Neuronal stem cell (in vitro differentiated cells): ENCODE measurements around the gene SEZ6L2.

Experiments
- DNase-seq: peaks from one replicate; pipeline ENCODE4 v3.0.0-alpha.2; 2013; ENCODE audit warnings: low spot score
- H2AFZ ChIP-seq: one replicate; pipeline ENCODE4 v1.6.1; 2013; ENCODE audit warnings: mild to moderate bottlenecking, low read length, inconsistent platforms
- H2AK5ac ChIP-seq: 2 replicates; pipeline ENCODE4 v1.6.1; 2013; ENCODE audit warnings: low read depth, mild to moderate bottlenecking, inconsistent platforms, low read length, moderate library complexity, mixed read lengths
- H2BK120ac ChIP-seq: 2 replicates; pipeline ENCODE4 v1.6.1; 2013; ENCODE audit warnings: low read depth, mild to moderate bottlenecking, inconsistent platforms, low read length, moderate library complexity, mixed read lengths
- H2BK12ac ChIP-seq: one replicate; pipeline ENCODE4 v1.6.1; 2013; ENCODE audit warnings: low read length, inconsistent platforms
- H2BK15ac ChIP-seq: 2 replicates; pipeline ENCODE4 v1.6.1; 2013; ENCODE audit warnings: mild to moderate bottlenecking, low read length, inconsistent platforms, mixed read lengths
- H2BK5ac ChIP-seq: one replicate; pipeline ENCODE4 v1.6.1; 2013; ENCODE audit warnings: inconsistent platforms, mild to moderate bottlenecking, low read length, moderate library complexity
- H3K14ac ChIP-seq: one replicate; pipeline ENCODE4 v1.6.1; 2013; ENCODE audit warnings: low read length, inconsistent platforms
- H3K18ac ChIP-seq: 2 replicates; pipeline ENCODE4 v1.6.1; 2013; ENCODE audit warnings: low read length, inconsistent platforms
- H3K23ac ChIP-seq: 2 replicates; pipeline ENCODE4 v1.6.1; 2013; ENCODE audit warnings: low read depth, mild to moderate bottlenecking, mixed read lengths, low read length, inconsistent platforms; ENCODE audit not compliant: poor library complexity
- H3K27ac ChIP-seq: replicated peaks from 3 replicates; pipeline ENCODE4 v1.5.1; 2013; ENCODE audit warnings: low read length, inconsistent platforms
- H3K27me3 ChIP-seq, 3 experiments: 2 replicates each; pipeline ENCODE4 v1.6.1; 2013; ENCODE audit warnings: low read length in 3 of 3, mild to moderate bottlenecking in 2 of 3, inconsistent platforms in 1 of 3, low read depth in 1 of 3, mixed read lengths in 1 of 3, moderate library complexity in 1 of 3; ENCODE audit not compliant: control insufficient read depth in 3 of 3, insufficient read depth in 3 of 3
- H3K36me3 ChIP-seq, 2 donors: replicated peaks in 1 of 2; 2 replicates each; pipeline ENCODE4 v1.6.1; 2013; ENCODE audit warnings: low read length in 2 of 2; ENCODE audit not compliant: control insufficient read depth in 2 of 2, insufficient read depth in 2 of 2
- H3K4ac ChIP-seq: 2 replicates; pipeline ENCODE4 v1.6.1; 2013; ENCODE audit warnings: inconsistent platforms, mild to moderate bottlenecking, low read length, moderate library complexity
- H3K4me1 ChIP-seq, 2 donors: 1 replicate in 1 of 2; 2 replicates in 1 of 2; pipeline ENCODE4 v1.6.1; 2013; ENCODE audit warnings: low read length in 2 of 2, low read depth in 1 of 2; ENCODE audit not compliant: control insufficient read depth in 2 of 2, insufficient read depth in 1 of 2
- H3K4me2 ChIP-seq: one replicate; pipeline ENCODE4 v1.6.1; 2013; ENCODE audit warnings: mild to moderate bottlenecking, low read length, inconsistent platforms; ENCODE audit not compliant: insufficient read depth, poor library complexity, severe bottlenecking
- H3K4me3 ChIP-seq, 2 donors: 2 replicates each; pipeline ENCODE4 v1.5.1; 2013; ENCODE audit warnings: low read length in 2 of 2, mild to moderate bottlenecking in 2 of 2, inconsistent platforms in 1 of 2, moderate library complexity in 1 of 2
- H3K79me1 ChIP-seq: one replicate; pipeline ENCODE4 v1.6.1; 2013; ENCODE audit warnings: low read depth, mild to moderate bottlenecking, inconsistent platforms, low read length, moderate library complexity
- H3K9ac ChIP-seq: one replicate; pipeline ENCODE4 v1.6.1; 2013; ENCODE audit warnings: mild to moderate bottlenecking, low read depth, low read length, inconsistent platforms; ENCODE audit not compliant: poor library complexity
- H3K9me3 ChIP-seq, 2 donors: replicated peaks in 1 of 2; 2 replicates each; pipeline versions ENCODE3 to v1.6.1; 2013; ENCODE audit warnings: low read length in 2 of 2, mild to moderate bottlenecking in 2 of 2, inconsistent platforms in 1 of 2, low read depth in 1 of 2, mixed read lengths in 1 of 2, moderate library complexity in 1 of 2; ENCODE audit not compliant: control insufficient read depth in 2 of 2, insufficient read depth in 1 of 2
- H4K8ac ChIP-seq: one replicate; pipeline ENCODE4 v1.6.1; 2013; ENCODE audit warnings: low read depth, mild to moderate bottlenecking, inconsistent platforms, low read length, moderate library complexity
- H4K91ac ChIP-seq: one replicate; pipeline ENCODE4 v1.6.1; 2013; ENCODE audit warnings: low read length, low read depth, mild to moderate bottlenecking, inconsistent platforms; ENCODE audit not compliant: poor library complexity
- WGBS, 2 donors: extraction: QIAGEN DNeasy Blood & Tissue Kit; methylation state at CpG; one replicate each; pipeline ENCODE4 v1.1.7; 2013; ENCODE audit warnings: missing lambda C conversion rate in 2 of 2, mixed read lengths in 1 of 2; ENCODE audit not compliant: insufficient read length in 2 of 2, insufficient replicate concordance in 1 of 2; ENCODE audit errors: extremely low coverage in 2 of 2; 5-methylcytosine and 5-hydroxymethylcytosine counted together

Gene SEZ6L2

GRCh38 chr16:29876594-29877249 is 22.6 kb downstream of the SEZ6L2 start:
- peak overlapping the region; percentile 98 for H3K14ac ChIP-seq
- peak overlapping the region; percentile 60 for H3K9ac ChIP-seq
- H3K79me1 ChIP-seq = no peaks in the 10 kb centered on the region
- no peak overlapping the region for H3K27ac ChIP-seq
- peaks cover 6 to 20% (median 8%) of the 10 kb centered on the region in 3 experiments for H3K27me3 ChIP-seq
- peak overlapping the region; percentile 43 for H2BK15ac ChIP-seq
- peaks cover 0 to 4% of the 10 kb centered on the region in 2 donors for H3K36me3 ChIP-seq
- H2BK12ac ChIP-seq = peak overlapping the region; percentile 58
- no peak overlapping the region for H2BK5ac ChIP-seq
- no CpG with 5 or more reads among the region's 45 CpGs for WGBS, 2 donors
- peak overlapping the region; percentile 95 for H3K18ac ChIP-seq
- H3K4me2 ChIP-seq = peak overlapping the region; percentile 66
- H3K4me1 ChIP-seq = peaks cover 0 to 2% of the 10 kb centered on the region in 2 donors
- peak overlapping the region; percentile 93 for H3K23ac ChIP-seq
- peak overlapping the region; percentile 45 for H2AFZ ChIP-seq
- H4K91ac ChIP-seq = no peak overlapping the region
- peak overlapping the region; percentile 82 for H4K8ac ChIP-seq
- peak overlapping the region; percentile 41 for H2BK120ac ChIP-seq
- peak overlapping the region; percentile 92 for H2AK5ac ChIP-seq
- no peak for DNase-seq
- peaks cover 0 to 3% of the 10 kb centered on the region in 2 donors for H3K9me3 ChIP-seq
- H3K4ac ChIP-seq = no peak overlapping the region
- H3K4me3 ChIP-seq = peak overlapping the region in 1 of 2 donors; percentile 72

- H3K4me3 ChIP-seq = peak overlapping the region in 1 of 2 donors; percentile 69
Observed at GRCh38 chr16:29876217-29876593, 23.1 kb downstream of the SEZ6L2 start.

GRCh38 chr16:29875206-29875605 is 24.1 kb downstream of the SEZ6L2 start:
- DNase-seq = no peak
- no peak overlapping the region for H2AK5ac ChIP-seq
- no peak overlapping the region for H3K23ac ChIP-seq
- H4K8ac ChIP-seq = no peak overlapping the region
- no peak overlapping the region for H3K4me3 ChIP-seq
- no peak overlapping the region for H2BK15ac ChIP-seq
- no peak overlapping the region for H3K14ac ChIP-seq
- H4K91ac ChIP-seq = no peak overlapping the region
- peaks cover 0 to 2% of the 10 kb centered on the region in 2 donors for H3K4me1 ChIP-seq
- H3K27ac ChIP-seq = no peak overlapping the region
- WGBS, 2 donors = no CpG with 5 or more reads among the region's 6 CpGs
- peaks cover 0 to 3% of the 10 kb centered on the region in 2 donors for H3K9me3 ChIP-seq
- no peak overlapping the region for H2AFZ ChIP-seq
- peaks cover 0 to 4% of the 10 kb centered on the region in 2 donors for H3K36me3 ChIP-seq
- H3K4ac ChIP-seq = no peak overlapping the region
- no peak overlapping the region for H3K4me2 ChIP-seq
- no peak overlapping the region for H2BK12ac ChIP-seq
- H3K27me3 ChIP-seq = peaks cover 6 to 20% (median 8%) of the 10 kb centered on the region in 3 experiments
- H3K79me1 ChIP-seq = no peaks in the 10 kb centered on the region
- H3K9ac ChIP-seq = no peak overlapping the region
- H3K18ac ChIP-seq = no peak overlapping the region
- no peak overlapping the region for H2BK5ac ChIP-seq
- H2BK120ac ChIP-seq = no peak overlapping the region

More at GRCh38 chr16:29876217-29876593, 23.1 kb downstream of the SEZ6L2 start:
- DNase-seq = no peak
- H2BK120ac ChIP-seq = no peak overlapping the region
- H3K4me2 ChIP-seq = peak overlapping the region; percentile 66
- no CpG with 5 or more reads among the region's 18 CpGs for WGBS, 2 donors
- H4K91ac ChIP-seq = no peak overlapping the region
- H3K9me3 ChIP-seq = peaks cover 0 to 3% of the 10 kb centered on the region in 2 donors
- peak overlapping the region; percentile 45 for H3K18ac ChIP-seq
- H2AK5ac ChIP-seq = no peak overlapping the region
- H3K79me1 ChIP-seq = no peaks in the 10 kb centered on the region
- H3K4ac ChIP-seq = no peak overlapping the region
- H3K36me3 ChIP-seq = peaks cover 0 to 4% of the 10 kb centered on the region in 2 donors
- no peak overlapping the region for H3K27ac ChIP-seq
- H2BK12ac ChIP-seq = no peak overlapping the region
- H4K8ac ChIP-seq = no peak overlapping the region
- peaks cover 6 to 20% (median 8%) of the 10 kb centered on the region in 3 experiments for H3K27me3 ChIP-seq
- no peak overlapping the region for H2BK5ac ChIP-seq
- no peak overlapping the region for H2AFZ ChIP-seq
- H3K9ac ChIP-seq = no peak overlapping the region
- H3K4me1 ChIP-seq = peaks cover 0 to 2% of the 10 kb centered on the region in 2 donors
- H3K14ac ChIP-seq = no peak overlapping the region
- H3K23ac ChIP-seq = no peak overlapping the region
- H2BK15ac ChIP-seq = no peak overlapping the region

- Histone ChIP-seq H3K4me1 (peaks cover 0 to 2% of the 10 kb centered on the region in 2 donors), H2AFZ (no peak overlapping the region)
Observed at GRCh38 chr16:29873319-29873718, 26.0 kb downstream of the SEZ6L2 start.

More at GRCh38 chr16:29873319-29873718, 26.0 kb downstream of the SEZ6L2 start:
- no peak overlapping the region for H2BK12ac ChIP-seq
- no peaks in the 10 kb centered on the region for H3K79me1 ChIP-seq
- peaks cover 6 to 20% (median 8%) of the 10 kb centered on the region in 3 experiments for H3K27me3 ChIP-seq
- H3K18ac ChIP-seq = peak overlapping the region; percentile 30
- no peak for DNase-seq
- H3K4ac ChIP-seq = no peak overlapping the region
- no peak overlapping the region for H3K4me3 ChIP-seq
- H4K91ac ChIP-seq = no peak overlapping the region
- H2BK15ac ChIP-seq = no peak overlapping the region
- peak overlapping the region; percentile 27 for H4K8ac ChIP-seq
- no peak overlapping the region for H3K4me2 ChIP-seq
- H2AK5ac ChIP-seq = peak overlapping the region; percentile 13
- no peak overlapping the region for H3K27ac ChIP-seq
- H3K14ac ChIP-seq = no peak overlapping the region
- H2BK5ac ChIP-seq = no peak overlapping the region
- no peak overlapping the region for H3K9ac ChIP-seq
- no CpG with 5 or more reads among the region's 26 CpGs for WGBS, 2 donors
- no peak overlapping the region for H2BK120ac ChIP-seq
- peak overlapping the region; percentile 90 for H3K23ac ChIP-seq
- H3K36me3 ChIP-seq = peaks cover 0 to 1% of the 10 kb centered on the region in 2 donors
- H3K9me3 ChIP-seq = peaks cover 0 to 3% of the 10 kb centered on the region in 2 donors
